Adrenal gland (tissue), 12 donors: ENCODE measurements around the gene RNASEH1. TPM values are rescaled to one million over a fixed set of nuclear protein-coding genes. Genes with fewer than 3 reads are reported as not detected.
A peak's percentile ranks its signal among the peaks of the same experiment; 100 is the strongest.

ENCODE experiments used
- DNase-seq, 7 donors: peaks; one replicate each; pipeline ENCODE4 v3.0.0-alpha.2; 2019 to 2020
- H3K27ac ChIP-seq, 5 donors: fragments of 200-600 bp; sonication (generic) in 4 of 5; 1 replicate in 3 of 5; 2 replicates in 2 of 5; pipeline versions ENCODE4 v1.5.1 to v1.8.0; 2016 to 2020; ENCODE audit warnings: mild to moderate bottlenecking in 1 of 5
- H3K27me3 ChIP-seq: fragments of 200-600 bp; 2 replicates; pipeline ENCODE4 v1.8.0; 2021
- H3K36me3 ChIP-seq, 2 donors: fragments of 200-600 bp; replicated peaks in 1 of 2; 1 replicate in 1 of 2; 2 replicates in 1 of 2; pipeline versions ENCODE4 v1.5.1 to v1.8.0; 2018 to 2022
- H3K4me1 ChIP-seq, 2 donors: fragments of 200-600 bp; replicated peaks in 1 of 2; 1 replicate in 1 of 2; 2 replicates in 1 of 2; pipeline versions ENCODE4 v1.5.1 to v1.8.0; 2018 to 2021
- H3K4me3 ChIP-seq, 4 donors: fragments of 200-600 bp; sonication (generic) in 3 of 4; one replicate each; pipeline ENCODE4 v1.5.1; 2016 to 2018
- H3K9me3 ChIP-seq, 3 donors: fragments of 200-600 bp; sonication (generic) in 1 of 3; replicated peaks in 1 of 3; 1 replicate in 2 of 3; 2 replicates in 1 of 3; pipeline versions ENCODE4 v1.5.1 to v1.8.0; 2016 to 2021
- POLR2A ChIP-seq, 2 donors: fragments of 450-650 bp; IDR thresholded peaks; one replicate each; pipeline ENCODE4 v1.6.1; 2017; ENCODE audit warnings: antibody characterized with exemption in 2 of 2, mild to moderate bottlenecking in 2 of 2, moderate library complexity in 1 of 2
- WGBS, 4 donors: extraction: QIAGEN DNeasy Blood & Tissue Kit in 2 of 4; methylation state at CpG; one replicate each; pipeline versions ENCODE4 v1.1.5 to v1.1.7; 2013 to 2017; 5-methylcytosine and 5-hydroxymethylcytosine counted together
- intact Hi-C, 2 donors: fragments of 100-400 bp; cut with DNase I; formaldehyde crosslinking; loops; one replicate each; pipeline versions ENCODE4 v1.14.1 to v1.15.0; 2022 to 2023
- polyA plus RNA-seq, 3 donors: library from polyadenylated mRNA; stranded (reverse); fragments of 200-250 nt in 2 of 3; fragments of 350-450 nt in 1 of 3; fragmentation: Illumina TruSeq in 1 of 3; extraction: RNeasy Lipid Tissue Mini Kit (QIAGEN cat#74804) in 1 of 3; gene quantifications; one replicate each; pipeline ENCODE4 v1.2.3, GENCODE V29; 2013 to 2014
- total RNA-seq, 9 donors: library from RNA; depleted of rRNA in 4 of 9; stranded (reverse); fragments of >200 nt in 4 of 9; fragments of 120-200 nt in 1 of 9; fragmentation: NEBNext Ultra II Directional in 1 of 9; extraction: Animal tissue kit (Norgen Biotek cat#: 25700) in 1 of 9; gene quantifications; one replicate each; pipeline versions ENCODE4 v1.1.0 to v1.2.4, GENCODE V29; 2013 to 2023
- TF ChIP-seq, protein P1 (sequence below), 6 experiments: fragments of 450-650 bp in 4 of 6; fragments of 200-600 bp in 2 of 6; sonication (generic) in 1 of 6; IDR thresholded peaks; 1 replicate in 5 of 6; 2 replicates in 1 of 6; pipeline versions ENCODE4 v1.5.1 to v1.8.0; 2016 to 2021; ENCODE audit warnings: antibody characterized with exemption in 6 of 6, mild to moderate bottlenecking in 2 of 6, moderate library complexity in 1 of 6
- donor health status: healthy with polysubstance abuse.
- donor health status: Bipolar disorder and iron deficiency.
- donor health status: DM: yes; HTN: yes; CAD: no.
- donor health status: DM: no; HTN: no; CAD: no.
- donor health status: DM: no; HTN: no; CAD: no.
- donor health status: DM: yes; HTN: yes; CAD: no.

RNASEH1 gene
- total and polyA plus RNA-seq, 12 donors, result 4.5 to 27.6 (median 17.5) TPM

DNA sequence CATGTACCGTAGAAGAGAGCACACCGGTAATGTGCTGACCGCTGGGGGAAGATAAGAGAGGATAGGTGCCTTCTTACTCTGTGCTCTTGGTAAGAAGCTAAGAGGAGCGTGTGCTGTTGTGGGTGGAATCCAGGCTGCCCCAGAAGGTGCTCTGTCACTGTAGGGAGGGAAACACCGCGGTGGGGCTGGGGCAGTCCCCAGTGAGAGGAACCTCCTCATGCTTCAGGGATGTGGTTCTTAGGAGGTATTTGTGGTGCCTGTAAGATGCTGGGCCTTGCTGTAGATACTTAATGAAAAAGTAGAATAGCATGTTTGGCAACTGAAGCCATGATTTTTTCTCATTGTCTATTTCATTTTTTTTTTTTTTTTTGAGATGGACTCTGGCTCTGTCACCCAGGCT is 37.9 kb upstream of the RNASEH1 start:
- intact Hi-C loops, result no loop called here
- H3K27me3 ChIP-seq, result no peaks in the 10 kb centered on the region
- H3K27ac ChIP-seq, result peak overlapping the region in 1 of 5 donors; percentile 12
- no peaks in the 10 kb centered on the region for H3K9me3 ChIP-seq
- TF ChIP-seq, protein P1, sequence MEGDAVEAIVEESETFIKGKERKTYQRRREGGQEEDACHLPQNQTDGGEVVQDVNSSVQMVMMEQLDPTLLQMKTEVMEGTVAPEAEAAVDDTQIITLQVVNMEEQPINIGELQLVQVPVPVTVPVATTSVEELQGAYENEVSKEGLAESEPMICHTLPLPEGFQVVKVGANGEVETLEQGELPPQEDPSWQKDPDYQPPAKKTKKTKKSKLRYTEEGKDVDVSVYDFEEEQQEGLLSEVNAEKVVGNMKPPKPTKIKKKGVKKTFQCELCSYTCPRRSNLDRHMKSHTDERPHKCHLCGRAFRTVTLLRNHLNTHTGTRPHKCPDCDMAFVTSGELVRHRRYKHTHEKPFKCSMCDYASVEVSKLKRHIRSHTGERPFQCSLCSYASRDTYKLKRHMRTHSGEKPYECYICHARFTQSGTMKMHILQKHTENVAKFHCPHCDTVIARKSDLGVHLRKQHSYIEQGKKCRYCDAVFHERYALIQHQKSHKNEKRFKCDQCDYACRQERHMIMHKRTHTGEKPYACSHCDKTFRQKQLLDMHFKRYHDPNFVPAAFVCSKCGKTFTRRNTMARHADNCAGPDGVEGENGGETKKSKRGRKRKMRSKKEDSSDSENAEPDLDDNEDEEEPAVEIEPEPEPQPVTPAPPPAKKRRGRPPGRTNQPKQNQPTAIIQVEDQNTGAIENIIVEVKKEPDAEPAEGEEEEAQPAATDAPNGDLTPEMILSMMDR (IDR thresholded peaks at IDR 0.05), result no peak
- TF ChIP-seq POLR2A (IDR thresholded peaks at IDR 0.05), result no peak
- H3K36me3 ChIP-seq, result no peaks in the 10 kb centered on the region
- no peak overlapping the region for H3K4me3 ChIP-seq
- WGBS, 4 donors, result 87 to 96% (median 89%) methylated on average over 6 of the region's 6 CpGs
- no peak for DNase-seq
- peaks cover 0 to 6% of the 10 kb centered on the region in 2 donors for H3K4me1 ChIP-seq

DNA sequence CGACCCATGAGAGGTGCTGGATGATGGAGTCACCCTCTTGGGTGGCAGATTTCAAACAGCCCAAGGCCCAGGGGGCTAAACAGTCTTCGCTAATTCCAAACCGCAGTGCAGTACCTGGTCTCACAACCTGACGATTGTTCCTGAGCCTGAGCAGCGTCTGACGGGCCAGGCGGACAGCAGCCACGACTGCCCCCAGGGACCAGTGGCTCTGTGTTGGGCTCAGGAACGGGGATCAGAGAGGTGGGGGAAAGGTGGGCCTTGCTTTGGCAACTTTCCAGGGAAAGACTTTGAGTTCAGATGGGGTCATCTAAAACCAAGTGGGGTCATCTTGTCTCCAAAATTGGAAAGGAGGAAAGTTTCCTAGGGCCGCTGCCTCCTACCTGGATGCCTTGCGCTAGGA is 37.3 kb upstream of the RNASEH1 start:
- WGBS, 4 donors, result 83 to 88% (median 85%) methylated on average over 10 to 11 of the region's 11 CpGs
- Histone ChIP-seq H3K36me3 (no peaks in the 10 kb centered on the region), H3K27ac (peak overlapping the region in 2 of 5 donors; percentile 39 to 70)

GRCh38 chr2:3594493-3595281 is 36.6 kb upstream of the RNASEH1 start, which contains the start of gene COLEC11:
COLEC11 (plus strand) TSS chr2:3595112; CDS start chr2:3604341, 9,229 bp downstream.
- 24 to 37% (median 31%) methylated on average over 20 to 40 of the region's 40 CpGs for WGBS, 4 donors
- Histone ChIP-seq H3K27ac (peak within 1 kb of the TSS in 3 of 5 donors; percentile 32 to 70 (median 39)), H3K4me3 (peak within 1 kb of the TSS in 1 of 4 donors; percentile 39), H3K4me1 (peaks cover 0 to 6% of the 10 kb centered on the region in 2 donors), H3K36me3 (no peaks in the 10 kb centered on the region), H3K27me3 (no peaks in the 10 kb centered on the region), H3K9me3 (no peaks in the 10 kb centered on the region)
- peak in 1 of 2 donors; percentile 24 for TF ChIP-seq POLR2A (IDR thresholded peaks at IDR 0.05)
- TF ChIP-seq, protein P1 (IDR thresholded peaks at IDR 0.05), result peak in 3 of 6 experiments; percentile 18 to 29 (median 27)
- peak; percentile 40 to 75 (median 52) for DNase-seq
- intact Hi-C loops, result no loop called here

More for the DNA sequence above, 37.3 kb upstream of the RNASEH1 start:
- no peak for TF ChIP-seq POLR2A (IDR thresholded peaks at IDR 0.05)
- TF ChIP-seq, protein P1 (IDR thresholded peaks at IDR 0.05), result no peak
- intact Hi-C loops, result no loop called here
- Histone ChIP-seq H3K4me1 (peaks cover 0 to 6% of the 10 kb centered on the region in 2 donors), H3K9me3 (no peaks in the 10 kb centered on the region), H3K4me3 (peak overlapping the region in 1 of 4 donors; percentile 39), H3K27me3 (no peaks in the 10 kb centered on the region)
- peak in 2 of 7 donors; percentile 11 to 48 for DNase-seq

DNA sequence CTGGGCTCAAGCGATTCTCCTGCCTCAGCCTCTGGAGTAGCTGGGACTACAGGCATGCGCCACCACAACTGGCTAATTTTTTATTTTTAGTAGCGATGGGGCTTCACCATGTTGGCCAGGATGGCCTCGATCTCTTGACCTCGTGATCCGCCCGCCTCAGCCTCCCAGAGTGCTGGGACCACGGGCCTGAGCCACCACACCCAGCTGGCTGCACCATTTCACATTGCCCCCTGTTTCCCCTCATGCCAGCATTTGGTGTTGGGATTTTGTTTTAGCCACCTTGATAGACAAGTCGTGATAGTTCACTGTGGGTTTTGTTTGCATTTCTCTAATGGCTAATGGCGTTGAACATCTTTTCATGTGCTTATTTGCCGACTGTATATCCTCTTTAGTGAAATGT is 31.0 kb upstream of the RNASEH1 start:
- no peak for DNase-seq
- H3K36me3 ChIP-seq, result no peaks in the 10 kb centered on the region
- H3K4me3 ChIP-seq, result no peak overlapping the region
- H3K27ac ChIP-seq, result no peak overlapping the region
- 92 to 97% (median 94%) methylated on average over 11 of the region's 11 CpGs for WGBS, 4 donors
- H3K27me3 ChIP-seq, result no peaks in the 10 kb centered on the region
- H3K9me3 ChIP-seq, result no peaks in the 10 kb centered on the region
- intact Hi-C loops, result no loop called here
- TF ChIP-seq POLR2A (IDR thresholded peaks at IDR 0.05), result no peak
- TF ChIP-seq, protein P1 (IDR thresholded peaks at IDR 0.05), result no peak
- H3K4me1 ChIP-seq, result peaks cover 0 to 9% of the 10 kb centered on the region in 2 donors
